Fibroblast of skin of left quadriceps (primary cell): ENCODE results near the gene C1orf115.
"Not testable (repeated sequence)": the region's sequence is repeated elsewhere in the genome, so short reads cannot be mapped to it uniquely, and the experiment has no call there.

Experiments used
- DNase-seq, 2 experiments: peaks; one replicate each; pipeline ENCODE4 v3.0.0-alpha.2; 2013; ENCODE audit warnings: low read depth in 2 of 2

Gene C1orf115

DNA sequence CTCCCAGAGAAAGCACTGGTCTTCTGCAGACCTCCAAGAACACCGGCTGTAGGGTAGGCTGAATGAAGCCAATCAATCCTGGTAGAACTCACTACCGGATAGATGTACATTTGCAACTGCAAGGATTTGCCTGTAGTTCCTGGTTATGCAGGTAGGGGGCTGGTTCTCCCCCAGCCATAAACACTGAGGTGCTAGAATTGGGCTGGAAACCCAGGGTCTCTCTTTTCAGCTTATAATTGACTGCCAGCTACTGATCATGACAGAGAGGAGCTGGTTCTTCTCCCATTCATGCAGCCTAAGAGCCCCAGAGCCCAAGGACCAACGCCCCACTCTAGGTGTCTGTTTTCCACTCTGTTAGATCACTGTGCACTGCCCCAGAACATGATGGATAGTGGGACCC, 36.5 kb downstream of the C1orf115 start:
- DNase-seq = no peak

DNA sequence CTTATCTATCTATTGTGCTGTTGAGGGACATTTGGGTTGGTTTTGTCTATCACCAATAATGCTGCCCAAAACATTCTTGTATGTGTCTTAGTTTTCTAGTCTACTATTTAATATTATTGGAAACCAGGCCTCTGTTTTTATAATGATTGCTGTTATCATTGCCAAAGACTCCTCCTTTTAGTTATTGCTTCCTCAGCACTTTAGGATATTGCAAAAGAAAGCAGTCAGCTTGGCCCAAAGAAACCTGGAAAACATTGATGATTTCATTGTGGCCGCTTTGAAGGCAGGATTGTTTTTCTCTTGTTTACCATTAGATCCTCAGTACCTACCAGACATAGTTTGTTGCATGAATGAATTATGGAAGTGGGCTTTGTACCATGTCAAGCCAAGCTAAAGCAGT, 37.4 kb downstream of the C1orf115 start:
- no peak for DNase-seq

DNA sequence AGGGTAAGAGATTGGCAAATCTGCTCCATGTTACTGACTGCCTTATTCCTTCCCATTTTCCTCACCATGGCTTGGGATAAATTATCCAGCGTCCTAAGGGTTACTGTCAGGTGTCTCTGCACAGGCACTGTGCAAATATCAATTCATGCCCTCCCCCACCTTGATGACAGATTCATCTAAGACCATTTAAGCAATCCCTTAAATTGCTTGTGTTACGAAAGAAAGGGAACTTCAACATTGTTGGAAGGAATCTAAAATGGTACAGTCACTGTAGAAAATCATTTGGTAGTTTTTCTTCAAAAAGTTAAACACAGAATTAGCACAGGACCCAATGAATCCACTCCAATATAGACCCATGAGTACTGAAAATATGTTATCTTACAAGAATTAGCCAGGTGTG, 40.3 kb downstream of the C1orf115 start:
- no peak for DNase-seq

DNA sequence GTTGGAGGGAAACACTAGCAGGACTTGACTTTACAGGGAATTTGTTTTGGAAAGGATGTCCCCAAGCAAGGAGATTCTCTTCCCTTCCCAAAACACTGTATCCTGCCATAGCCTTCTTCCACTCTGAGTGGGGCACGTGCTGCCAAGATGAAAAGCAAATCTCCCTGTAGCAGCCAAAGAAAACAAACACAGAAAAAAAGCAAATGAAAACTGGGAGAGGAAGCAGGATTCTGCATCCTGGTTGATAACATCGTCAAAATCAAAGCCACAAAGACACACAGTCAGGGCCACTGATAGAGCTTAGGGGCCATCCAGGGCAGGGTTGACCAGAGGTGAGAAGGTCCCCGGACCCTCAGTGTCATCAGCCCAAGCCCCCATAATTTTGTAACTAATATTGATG, 42.0 kb downstream of the C1orf115 start:
- DNase-seq = no peak

DNA sequence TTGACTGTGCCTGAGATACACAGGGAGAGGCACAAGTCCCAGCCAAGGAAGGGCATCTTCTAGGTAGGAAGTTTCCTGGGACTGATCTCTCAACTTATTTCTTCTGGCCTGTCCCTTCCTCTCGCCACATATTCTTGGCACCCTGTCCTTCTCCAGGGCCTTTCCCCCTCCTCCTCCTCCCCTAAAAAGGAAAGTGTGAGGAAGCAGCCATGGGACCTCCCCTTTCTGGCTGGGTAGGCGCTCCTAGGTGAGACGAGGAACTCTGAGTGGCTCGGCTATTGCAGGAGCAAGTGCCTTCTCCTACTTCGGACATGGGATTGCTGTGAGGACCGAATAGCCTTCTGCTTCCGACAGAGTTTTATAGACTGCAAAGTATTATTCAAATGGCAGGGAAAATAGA, 42.5 kb downstream of the C1orf115 start:
- no peak for DNase-seq

DNA sequence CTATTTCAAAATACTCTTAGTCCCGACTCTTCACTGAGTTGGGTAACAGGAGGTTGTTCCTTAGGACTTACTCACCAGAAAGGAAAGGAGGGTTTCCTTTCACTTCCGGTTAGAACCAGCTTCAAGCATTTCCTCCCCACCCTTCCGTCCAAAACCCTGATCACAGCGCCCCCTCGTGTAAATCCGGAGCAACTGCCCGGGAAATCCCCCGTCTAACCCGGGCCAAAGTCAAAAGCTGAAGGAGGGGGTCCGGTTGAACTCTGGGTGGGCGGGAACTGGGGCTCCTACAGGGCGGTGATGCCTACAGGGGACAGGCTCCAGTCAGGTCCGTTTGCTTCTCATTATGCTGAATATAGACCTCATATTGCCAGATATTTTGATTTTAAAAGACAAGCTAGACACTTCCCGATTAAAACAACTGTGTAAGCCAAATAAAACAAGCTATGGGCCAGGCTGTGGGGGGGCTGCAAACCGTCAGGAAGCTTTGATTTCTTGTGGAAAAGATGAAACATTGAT, 43.0 kb downstream of the C1orf115 start:
- DNase-seq = peak; percentile 57 to 58

DNA sequence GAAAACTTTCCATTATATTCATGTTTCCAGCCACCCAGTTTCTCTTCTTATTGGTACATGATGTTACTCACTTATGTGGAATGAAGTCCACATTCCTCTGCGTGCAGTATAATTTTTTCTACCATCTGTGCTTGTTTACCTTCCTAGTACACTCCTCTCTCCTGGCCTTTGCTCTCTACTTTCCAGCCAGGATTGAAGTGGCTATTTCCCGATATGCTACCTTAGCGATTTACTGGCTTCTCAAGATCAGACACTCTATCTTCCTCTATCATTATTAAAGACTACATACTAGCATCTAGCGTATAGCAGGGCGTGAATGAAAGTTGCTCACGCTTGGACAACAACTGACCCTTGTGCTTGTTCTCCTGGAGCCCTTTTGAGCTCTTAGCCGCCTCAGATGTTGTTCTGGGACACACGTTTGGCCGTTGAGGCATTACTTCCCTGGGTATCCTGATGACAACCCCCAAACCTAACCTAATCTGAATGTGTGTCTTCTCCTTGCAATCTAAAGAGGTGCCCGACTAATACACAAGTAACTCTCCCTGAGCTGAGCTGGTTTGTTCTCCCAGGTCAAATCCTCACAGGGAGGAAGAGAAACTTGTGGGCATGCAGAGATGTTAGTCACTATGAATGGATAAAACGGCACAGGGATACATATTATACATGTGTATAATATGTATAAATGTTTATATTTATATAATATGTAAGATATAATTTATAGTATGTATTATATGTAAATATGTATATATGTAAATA, 44.6 kb downstream of the C1orf115 start:
- DNase-seq = peak; percentile 36 to 49

DNA sequence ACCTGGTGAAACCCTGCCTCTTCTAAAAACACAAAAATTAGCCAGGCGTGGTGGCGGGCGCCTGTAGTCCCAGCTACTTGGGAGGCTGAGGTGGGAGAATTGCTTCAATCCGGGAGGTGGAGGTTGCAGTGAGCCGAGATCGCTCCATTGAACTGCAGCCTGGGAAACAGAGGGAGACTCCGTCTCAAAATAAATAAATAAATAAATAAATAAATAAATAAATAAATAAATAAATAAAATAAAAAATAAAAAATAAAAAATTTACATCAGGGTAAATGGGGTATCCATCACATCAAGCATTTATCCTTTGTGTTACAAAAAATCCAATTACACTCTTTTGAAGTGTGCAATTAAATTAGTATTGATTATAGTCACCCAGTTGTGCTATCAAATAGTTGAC, 46.1 kb downstream of the C1orf115 start:
- not testable (repeated sequence) for DNase-seq

DNA sequence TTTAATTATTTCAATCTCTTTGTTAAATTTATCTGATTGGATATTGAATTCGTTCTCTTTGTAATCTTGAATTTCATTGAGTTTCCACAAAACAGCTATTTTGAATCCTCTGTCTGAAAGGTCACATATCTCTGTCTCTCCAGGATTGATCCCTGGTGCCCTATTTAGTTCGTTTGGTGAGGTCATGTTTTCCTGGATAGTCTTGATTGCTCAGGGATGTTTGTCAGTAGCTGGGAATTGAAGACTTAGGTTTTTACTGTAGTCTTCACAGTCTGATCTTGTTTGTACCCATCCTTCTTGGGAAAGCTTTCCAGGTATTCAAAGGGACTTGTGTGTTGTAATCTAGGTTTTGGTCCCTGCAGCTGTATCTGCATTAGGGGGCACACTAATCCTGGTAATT, 51.2 kb downstream of the C1orf115 start:
- no peak for DNase-seq

DNA sequence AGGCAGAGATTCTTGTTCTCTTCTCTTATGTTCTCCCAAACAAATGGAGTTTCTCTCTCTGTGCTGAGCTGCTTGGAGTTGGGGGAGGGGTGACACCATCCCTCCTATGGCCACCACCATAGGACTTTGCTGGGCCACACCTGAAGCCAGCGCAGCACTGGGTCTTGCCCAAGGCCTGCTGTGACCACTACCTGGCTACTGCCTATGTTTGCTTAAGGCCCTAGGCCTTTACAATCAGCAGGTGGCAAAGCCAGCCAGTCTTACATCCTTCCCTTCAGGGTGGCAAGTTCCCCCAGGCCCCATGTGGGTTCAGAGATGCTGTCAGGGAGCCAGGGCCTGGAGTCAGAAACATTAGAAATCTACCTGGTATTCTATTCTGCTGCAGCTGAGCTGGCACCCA, 51.7 kb downstream of the C1orf115 start:
- DNase-seq = no peak

DNA sequence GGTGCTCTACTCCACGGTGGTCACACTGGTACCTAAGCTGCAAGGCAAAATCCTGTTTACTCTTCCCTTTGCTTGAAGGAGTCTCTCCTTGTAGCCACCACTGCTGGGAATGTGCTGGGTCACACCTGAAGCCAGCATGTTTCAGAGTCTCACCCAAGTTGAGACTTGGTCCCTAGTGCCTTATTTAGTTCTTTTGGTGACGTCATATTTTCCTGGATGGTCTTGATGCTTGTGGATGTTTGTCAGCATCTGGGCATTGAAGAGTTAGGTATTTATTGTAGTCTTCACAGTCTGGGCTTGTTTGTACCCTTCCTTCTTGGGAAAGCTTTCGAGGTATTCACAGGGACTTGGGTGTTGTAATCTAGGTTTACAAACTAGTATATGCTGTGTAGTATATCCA, 52.4 kb downstream of the C1orf115 start:
- no peak for DNase-seq

DNA sequence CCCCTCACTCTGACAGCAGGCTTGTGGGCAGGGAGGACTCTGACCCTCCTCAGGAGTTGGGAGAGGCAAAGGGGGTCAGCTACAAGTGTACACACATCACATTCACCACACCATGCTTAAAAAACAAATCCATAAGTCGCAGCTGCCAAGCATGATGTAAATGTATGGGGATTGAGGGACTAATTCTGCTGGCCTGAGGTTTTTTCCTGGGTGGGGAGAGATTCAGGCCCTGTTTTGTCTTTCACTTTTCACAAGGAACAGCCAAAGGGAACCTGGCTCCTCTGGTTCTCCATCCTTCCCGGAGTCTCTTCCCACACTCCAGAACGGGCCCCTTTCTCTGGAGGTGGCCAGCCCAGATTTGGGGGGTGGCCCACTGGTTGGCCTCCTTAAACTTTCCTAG, 56.7 kb downstream of the C1orf115 start:
- no peak for DNase-seq

DNA sequence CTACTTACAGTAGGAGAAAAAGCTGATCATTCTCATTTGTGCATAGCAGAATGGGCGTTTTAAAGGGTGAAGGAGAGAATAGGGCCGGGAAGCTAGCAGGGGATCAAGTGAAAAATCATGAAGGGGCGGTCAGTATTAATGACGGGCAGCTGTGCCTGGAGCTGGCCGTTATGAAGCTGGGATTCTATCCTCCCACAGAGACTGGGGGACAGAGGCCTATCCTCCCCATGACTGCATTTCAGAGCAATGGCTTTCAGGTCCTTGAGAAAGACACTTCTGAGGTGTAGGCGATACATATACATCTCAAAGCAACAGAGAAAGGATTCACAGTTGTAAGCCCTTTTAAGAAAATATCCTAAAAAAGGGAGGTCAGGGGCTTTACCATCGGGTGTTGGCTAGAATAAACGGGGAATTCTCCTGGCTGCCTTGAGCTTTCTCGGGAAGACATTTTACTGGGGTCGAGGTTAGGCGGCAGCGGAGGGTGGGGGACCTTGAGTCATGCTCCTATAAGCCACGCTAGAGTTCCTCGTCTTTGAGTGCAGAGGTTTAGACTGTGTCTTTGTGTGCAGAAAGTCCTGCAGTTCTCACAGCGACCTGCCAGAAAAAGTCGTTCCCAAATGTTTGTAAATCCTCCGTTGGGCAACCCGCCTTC, 57.4 kb downstream of the C1orf115 start:
- DNase-seq = no peak

DNA sequence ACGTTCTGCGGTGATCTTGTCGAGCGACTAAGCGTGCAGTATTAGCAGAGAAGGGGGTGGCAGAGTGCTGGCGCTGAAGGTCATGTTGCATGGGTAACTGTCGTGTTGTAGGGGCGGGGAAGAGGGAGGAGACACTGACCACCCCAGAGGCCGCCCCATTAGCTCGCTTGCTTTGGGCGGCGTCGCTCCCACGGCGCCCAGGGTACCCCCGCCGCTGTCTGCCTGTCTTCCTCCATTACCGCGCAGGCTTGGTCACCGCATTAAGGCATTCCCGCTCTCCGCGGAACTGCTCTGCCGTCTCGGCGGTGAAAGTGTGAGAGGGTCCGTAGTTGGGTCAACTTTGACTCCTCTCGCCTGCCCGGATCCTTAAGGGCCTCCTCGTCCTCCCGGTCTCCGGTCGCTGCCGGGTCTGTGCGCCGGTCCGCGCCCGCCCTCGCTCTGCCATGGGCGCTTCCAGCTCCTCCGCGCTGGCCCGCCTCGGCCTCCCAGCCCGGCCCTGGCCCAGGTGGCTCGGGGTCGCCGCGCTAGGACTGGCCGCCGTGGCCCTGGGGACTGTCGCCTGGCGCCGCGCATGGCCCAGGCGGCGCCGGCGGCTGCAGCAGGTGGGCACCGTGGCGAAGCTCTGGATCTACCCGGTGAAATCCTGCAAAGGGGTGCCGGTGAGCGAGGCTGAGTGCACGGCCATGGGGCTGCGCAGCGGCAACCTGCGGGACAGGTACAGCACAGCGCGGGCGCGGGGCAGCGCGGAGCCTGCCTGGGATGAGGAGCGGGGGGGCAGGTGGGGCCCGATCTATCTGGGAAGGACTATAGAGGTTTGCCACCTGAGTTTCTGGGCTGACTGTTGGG, 58.1 kb downstream of the C1orf115 start, which contains the start of gene MTARC2:
Gene MTARC2 (plus strand): TSS at position 234 of the 846 bp plus-strand sequence. CDS start 210 bp downstream, at position 444.
- DNase-seq = peak in 1 of 2 experiments; percentile 12
